GM21825 (cell line): ENCODE measurements around the gene AGTR1.

ENCODE experiments used
- ATAC-seq: cut with Tn5 transposase; IDR thresholded peaks from one replicate; pipeline ENCODE4 v1.9.1; 2021; ENCODE audit warnings: mild to moderate bottlenecking, moderate library complexity; ENCODE audit not compliant: unreplicated experiment

The AGTR1 gene

GRCh38 chr3:148697306-148698189, at the start of gene AGTR1:
Gene AGTR1 (plus strand): TSS chr3:148697903. CDS start chr3:148741036, 43,133 bp downstream.
- ATAC-seq: no peak

GRCh38 chr3:148648685-148649352, 48.9 kb upstream of the AGTR1 start:
- ATAC-seq: no peak

GRCh38 chr3:148651549-148651948, 46.2 kb upstream of the AGTR1 start:
- no peak for ATAC-seq

DNA sequence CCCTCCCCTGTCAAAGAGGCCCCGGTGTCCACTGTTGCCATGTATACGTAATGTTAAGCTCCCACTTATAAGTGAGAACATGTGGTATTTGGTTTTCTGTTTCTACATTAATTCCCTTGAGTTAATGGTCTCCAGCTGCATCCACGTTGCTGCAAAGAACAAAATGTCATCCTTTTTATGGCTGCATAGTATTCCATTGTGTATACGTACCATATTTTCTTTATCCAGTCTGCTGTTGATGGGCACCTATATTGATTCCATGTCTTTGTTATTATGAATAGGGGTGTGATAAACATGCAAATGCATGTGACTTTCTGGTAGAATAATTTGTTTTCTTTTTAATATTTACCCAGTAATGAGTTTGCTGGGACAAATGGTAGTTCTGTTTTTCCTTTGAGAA, 43.3 kb upstream of the AGTR1 start:
- ATAC-seq: no peak

GRCh38 chr3:148657470-148657869, 40.2 kb upstream of the AGTR1 start:
- ATAC-seq: no peak

DNA sequence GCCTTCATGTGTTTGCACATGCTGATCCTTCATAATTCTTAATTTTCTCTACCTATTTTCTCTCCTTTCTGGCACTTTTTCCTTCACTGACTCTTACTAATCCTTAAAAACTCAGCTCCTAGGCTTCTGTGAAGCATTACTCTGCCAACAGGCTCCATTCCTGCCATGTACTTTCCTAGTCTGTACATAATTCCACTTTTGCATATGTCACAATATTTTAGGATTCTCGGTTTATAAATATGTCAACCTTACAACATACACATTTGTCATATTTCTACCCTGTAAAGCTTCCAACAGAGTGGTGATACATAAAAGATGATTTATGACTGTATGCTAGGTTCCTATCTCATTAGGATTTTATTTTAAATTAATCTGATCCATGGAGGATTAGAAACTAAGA, 38.2 kb upstream of the AGTR1 start:
- ATAC-seq: no peak

- no peak for ATAC-seq
Measured at GRCh38 chr3:148680289-148680688, 17.4 kb upstream of the AGTR1 start.

DNA sequence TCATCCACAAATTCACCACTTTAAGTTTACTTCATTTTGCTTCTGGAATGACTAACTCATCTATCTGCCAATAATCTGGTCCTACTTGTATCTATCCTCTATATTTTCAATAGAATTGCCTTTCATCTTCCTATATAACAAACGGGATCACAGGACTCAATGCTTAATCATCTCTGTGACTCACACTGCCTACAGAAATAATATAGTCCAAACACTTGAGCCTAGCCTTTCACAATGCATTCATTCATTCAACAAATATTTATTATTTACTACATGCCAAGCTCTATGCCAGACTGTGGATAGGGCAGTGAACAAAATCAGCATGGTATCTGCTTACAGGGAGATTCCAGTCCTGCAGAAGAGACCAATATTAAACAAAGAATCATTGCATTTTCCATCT, 16.6 kb upstream of the AGTR1 start:
- ATAC-seq: no peak

GRCh38 chr3:148682997-148683396, 14.7 kb upstream of the AGTR1 start:
- no peak for ATAC-seq

- no peak for ATAC-seq
Measured at GRCh38 chr3:148694116-148694515, 3.6 kb upstream of the AGTR1 start.

DNA sequence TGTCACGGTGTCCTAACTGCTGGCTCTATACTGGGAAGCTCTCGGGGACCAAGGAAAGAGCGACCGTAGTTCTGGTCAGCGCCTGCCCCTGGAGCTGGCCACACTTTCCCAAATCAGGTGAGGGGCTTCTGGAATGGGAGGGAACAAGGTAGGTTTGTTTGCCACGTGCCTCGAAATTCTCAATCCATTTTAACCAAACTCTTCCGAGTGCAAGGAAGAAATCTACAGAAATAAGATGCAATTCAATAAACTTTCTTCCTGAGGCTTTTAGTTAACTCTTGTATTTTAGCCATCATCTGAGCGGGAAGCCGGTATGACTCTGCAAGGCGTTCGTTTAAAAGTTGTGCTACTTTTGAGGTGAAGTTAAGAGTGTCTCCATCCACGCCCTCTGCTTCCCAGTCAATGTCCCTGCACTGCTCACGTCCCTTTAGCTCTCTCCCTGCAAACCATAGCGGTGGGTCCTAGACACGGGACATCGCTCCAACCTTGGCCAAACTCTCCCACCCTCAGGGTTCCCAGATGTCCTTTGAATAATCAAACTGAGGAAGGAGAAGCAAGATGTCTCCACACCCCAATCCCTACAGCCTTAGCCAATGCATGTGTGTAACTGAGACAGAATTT, 597 bp downstream of the AGTR1 start:
- ATAC-seq: no peak

DNA sequence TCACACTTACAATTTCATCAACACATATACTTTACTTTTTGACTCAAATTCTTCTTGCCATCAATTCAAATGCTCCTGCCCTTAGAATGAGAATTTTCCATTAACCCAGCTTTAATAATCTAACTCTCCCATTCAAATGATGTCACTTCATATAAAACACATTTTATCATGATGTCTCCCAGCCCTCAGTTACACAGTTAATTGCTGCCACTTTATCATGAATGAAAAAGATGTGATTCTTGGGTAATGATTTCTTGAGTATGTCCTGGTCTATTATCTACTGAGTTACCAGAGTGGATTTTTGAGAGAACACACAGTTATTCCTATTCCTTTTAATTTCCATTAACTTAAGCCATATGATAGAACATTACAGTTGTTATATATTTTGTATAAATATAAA, 7.6 kb downstream of the AGTR1 start:
- ATAC-seq: no peak

- no peak for ATAC-seq
Measured at GRCh38 chr3:148707601-148708380, 10.1 kb downstream of the AGTR1 start.

DNA sequence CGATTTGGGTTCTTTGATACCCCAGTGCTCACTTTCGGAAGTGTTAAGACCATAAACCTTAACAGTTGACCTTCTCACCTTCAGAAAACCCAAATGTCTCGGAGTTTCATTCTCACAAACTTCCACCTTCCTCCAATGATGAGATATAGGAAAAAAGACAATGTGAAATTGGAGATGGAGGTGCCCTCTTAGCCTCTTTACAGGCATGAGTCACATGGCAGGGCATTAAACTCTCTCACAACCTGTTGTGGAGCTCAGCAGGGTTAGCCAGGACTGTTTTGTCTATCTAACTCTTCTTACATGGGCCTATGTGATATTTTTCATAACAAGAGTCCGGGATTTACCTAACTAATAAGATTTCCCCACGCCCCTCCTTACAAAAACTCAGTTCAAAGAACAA, 10.7 kb downstream of the AGTR1 start:
- ATAC-seq: no peak

- ATAC-seq: no peak
Measured at GRCh38 chr3:148709560-148710253, 12.0 kb downstream of the AGTR1 start.

DNA sequence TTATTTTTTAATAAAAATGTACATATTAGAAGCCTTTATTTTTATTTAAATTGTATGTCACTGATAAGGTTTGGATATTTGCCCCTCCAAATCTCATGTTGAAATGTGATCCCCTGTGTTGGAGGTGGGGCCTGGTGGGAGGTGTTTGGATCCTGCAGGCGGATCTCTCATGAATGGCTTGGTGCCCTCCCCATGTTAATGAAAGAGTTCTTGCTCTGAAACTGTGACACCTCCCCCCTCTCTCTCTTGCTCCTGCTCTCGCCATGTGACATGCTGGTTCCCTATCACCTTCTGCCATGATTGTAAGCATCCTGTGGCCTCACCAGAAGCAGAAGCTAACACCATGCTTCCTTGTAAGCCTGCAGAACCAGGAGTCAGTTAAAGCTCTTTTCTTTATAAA, 13.0 kb downstream of the AGTR1 start:
- no peak for ATAC-seq

- ATAC-seq: no peak
Measured at GRCh38 chr3:148711981-148712666, 14.4 kb downstream of the AGTR1 start.

DNA sequence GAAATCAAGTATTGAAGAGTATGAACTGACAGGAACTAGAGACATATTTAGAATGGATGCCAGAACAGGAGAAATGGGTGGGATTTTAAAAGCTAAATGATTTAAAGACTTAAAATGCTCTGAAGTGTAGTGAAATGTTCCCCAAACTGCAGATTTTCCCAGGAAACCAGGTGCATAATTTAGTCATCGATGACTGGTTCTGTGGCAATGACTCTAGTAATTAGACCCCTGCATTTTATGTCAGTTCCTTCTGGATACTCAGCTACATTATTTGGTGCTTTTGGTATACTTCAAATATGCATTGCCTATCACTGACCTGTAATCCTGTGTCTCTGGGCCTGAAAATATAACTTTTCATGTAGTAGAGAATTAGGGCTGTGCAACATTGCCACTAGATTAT, 16.8 kb downstream of the AGTR1 start:
- ATAC-seq: no peak

- ATAC-seq: no peak
Measured at GRCh38 chr3:148716657-148717056, 19.0 kb downstream of the AGTR1 start.
